ENCODE data around the gene OPRM1. TPM values are rescaled to one million over a fixed set of nuclear protein-coding genes. Genes with fewer than 3 reads are reported as not detected.

The OPRM1 gene
- total RNA-seq, 1 experiment from 2014 or later, result not detected

DNA sequence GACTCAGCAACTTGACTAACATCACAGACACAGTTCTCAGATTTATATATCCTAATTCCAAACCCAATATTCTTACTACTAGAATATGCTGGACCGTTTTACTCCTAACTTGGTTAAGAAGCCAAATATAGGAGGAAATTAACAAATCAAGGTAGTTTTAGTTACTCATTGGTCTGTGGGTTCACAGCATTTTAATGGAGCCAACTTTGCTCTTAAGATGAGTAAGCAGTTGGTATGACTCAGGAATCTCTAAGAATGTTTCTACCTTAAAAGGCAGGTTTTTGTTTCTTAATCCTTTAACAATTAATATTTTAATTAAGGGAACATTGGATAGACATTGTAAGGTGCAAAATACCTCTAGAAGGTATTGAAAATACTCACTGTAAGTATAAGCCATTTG is 31.6 kb downstream of the OPRM1 start:
- no peak overlapping the region for H4K8ac ChIP-seq (replicated peaks; ENCODE audit: insufficient read length, low read depth, low read length)
- no peaks in the 10 kb centered on the region for H4K20me1 ChIP-seq (ENCODE audit: control insufficient read depth, insufficient read depth, insufficient read length)
- H3K23me2 ChIP-seq (ENCODE audit: insufficient read length, low read depth, low read length, poor library complexity, severe bottlenecking), result no peaks in the 10 kb centered on the region
- no peak overlapping the region for H3K4me3 Mint-ChIP-seq
- no peaks in the 10 kb centered on the region for H3K9me3 Mint-ChIP-seq
- no peaks in the 10 kb centered on the region for H3K4me1 ChIP-seq (ENCODE audit: insufficient read depth, low read length)
- H3K23ac ChIP-seq (ENCODE audit: insufficient read length, low read depth, low read length), result no peak overlapping the region
- H3K9me3 ChIP-seq (ENCODE audit: control insufficient read depth, low read depth, low read length), result no peaks in the 10 kb centered on the region
- no peak overlapping the region for H3K56ac ChIP-seq (ENCODE audit: insufficient read length, low read depth, low read length)
- no peak overlapping the region for H2BK120ac ChIP-seq (ENCODE audit: low read depth, low read length, poor library complexity, severe bottlenecking)
- TF ChIP-seq, protein P1, sequence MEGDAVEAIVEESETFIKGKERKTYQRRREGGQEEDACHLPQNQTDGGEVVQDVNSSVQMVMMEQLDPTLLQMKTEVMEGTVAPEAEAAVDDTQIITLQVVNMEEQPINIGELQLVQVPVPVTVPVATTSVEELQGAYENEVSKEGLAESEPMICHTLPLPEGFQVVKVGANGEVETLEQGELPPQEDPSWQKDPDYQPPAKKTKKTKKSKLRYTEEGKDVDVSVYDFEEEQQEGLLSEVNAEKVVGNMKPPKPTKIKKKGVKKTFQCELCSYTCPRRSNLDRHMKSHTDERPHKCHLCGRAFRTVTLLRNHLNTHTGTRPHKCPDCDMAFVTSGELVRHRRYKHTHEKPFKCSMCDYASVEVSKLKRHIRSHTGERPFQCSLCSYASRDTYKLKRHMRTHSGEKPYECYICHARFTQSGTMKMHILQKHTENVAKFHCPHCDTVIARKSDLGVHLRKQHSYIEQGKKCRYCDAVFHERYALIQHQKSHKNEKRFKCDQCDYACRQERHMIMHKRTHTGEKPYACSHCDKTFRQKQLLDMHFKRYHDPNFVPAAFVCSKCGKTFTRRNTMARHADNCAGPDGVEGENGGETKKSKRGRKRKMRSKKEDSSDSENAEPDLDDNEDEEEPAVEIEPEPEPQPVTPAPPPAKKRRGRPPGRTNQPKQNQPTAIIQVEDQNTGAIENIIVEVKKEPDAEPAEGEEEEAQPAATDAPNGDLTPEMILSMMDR (conservative IDR thresholded peaks at IDR 0.05), result no peak
- H3K36me3 Mint-ChIP-seq (ENCODE audit: insufficient read depth in 1 of 3, low read depth in 3 of 3), result no peaks in the 10 kb centered on the region
- H2AK5ac ChIP-seq (ENCODE audit: insufficient read length, low read length), result no peak overlapping the region
- H4K5ac ChIP-seq (ENCODE audit: insufficient read length, low read depth, low read length), result no peak overlapping the region
- H3K27ac ChIP-seq (ENCODE audit: insufficient read length, low read depth, low read length), result no peak overlapping the region
- no peak overlapping the region for H4K91ac ChIP-seq (ENCODE audit: insufficient read length, low read depth, low read length)
- no peak overlapping the region for H2AFZ ChIP-seq (ENCODE audit: low read length)
- H3K27ac Mint-ChIP-seq, result no peak overlapping the region
- no peaks in the 10 kb centered on the region for H3K79me1 ChIP-seq (ENCODE audit: insufficient read depth, low read depth, low read length, poor library complexity, severe bottlenecking)
- H2BK12ac ChIP-seq (ENCODE audit: insufficient read length, low read depth, low read length), result no peak overlapping the region
- H2BK20ac ChIP-seq (ENCODE audit: low read depth, low read length, poor library complexity, severe bottlenecking), result no peak overlapping the region
- H2BK5ac ChIP-seq (ENCODE audit: insufficient read length, low read length), result no peak overlapping the region
- no peak overlapping the region for H3K4me2 ChIP-seq (ENCODE audit: insufficient read depth, insufficient read length, low read length)
- WGBS (ENCODE audit: extremely low coverage, insufficient read length, low lambda C conversion rate), result no CpG with 5 or more reads among the region's 1 CpG
- DNase-seq, result no peak
- no peak overlapping the region for H3K9ac ChIP-seq (ENCODE audit: extremely low read depth, insufficient read length, low read length)
- no peak overlapping the region for H3K4ac ChIP-seq (ENCODE audit: low read depth, low read length)
- H3K27me3 Mint-ChIP-seq (ENCODE audit: low read depth), result no peaks in the 10 kb centered on the region
- no peak overlapping the region for H3T11ph ChIP-seq (ENCODE audit: low read length)
- no peak overlapping the region for H3K14ac ChIP-seq (ENCODE audit: insufficient read depth, low read length)
- H3K4me1 Mint-ChIP-seq, result no peaks in the 10 kb centered on the region
- no peak overlapping the region for H3K18ac ChIP-seq (ENCODE audit: insufficient read length, low read depth, low read length)
- H2BK15ac ChIP-seq (ENCODE audit: low read depth, low read length), result no peak overlapping the region
- no peaks in the 10 kb centered on the region for H3K27me3 ChIP-seq (ENCODE audit: insufficient read depth, low read length)
- H3K79me2 ChIP-seq (ENCODE audit: insufficient read depth, low read length), result no peaks in the 10 kb centered on the region

All from H9 (cell line).